ENCODE results near the gene MMP11.

The MMP11 gene

DNA sequence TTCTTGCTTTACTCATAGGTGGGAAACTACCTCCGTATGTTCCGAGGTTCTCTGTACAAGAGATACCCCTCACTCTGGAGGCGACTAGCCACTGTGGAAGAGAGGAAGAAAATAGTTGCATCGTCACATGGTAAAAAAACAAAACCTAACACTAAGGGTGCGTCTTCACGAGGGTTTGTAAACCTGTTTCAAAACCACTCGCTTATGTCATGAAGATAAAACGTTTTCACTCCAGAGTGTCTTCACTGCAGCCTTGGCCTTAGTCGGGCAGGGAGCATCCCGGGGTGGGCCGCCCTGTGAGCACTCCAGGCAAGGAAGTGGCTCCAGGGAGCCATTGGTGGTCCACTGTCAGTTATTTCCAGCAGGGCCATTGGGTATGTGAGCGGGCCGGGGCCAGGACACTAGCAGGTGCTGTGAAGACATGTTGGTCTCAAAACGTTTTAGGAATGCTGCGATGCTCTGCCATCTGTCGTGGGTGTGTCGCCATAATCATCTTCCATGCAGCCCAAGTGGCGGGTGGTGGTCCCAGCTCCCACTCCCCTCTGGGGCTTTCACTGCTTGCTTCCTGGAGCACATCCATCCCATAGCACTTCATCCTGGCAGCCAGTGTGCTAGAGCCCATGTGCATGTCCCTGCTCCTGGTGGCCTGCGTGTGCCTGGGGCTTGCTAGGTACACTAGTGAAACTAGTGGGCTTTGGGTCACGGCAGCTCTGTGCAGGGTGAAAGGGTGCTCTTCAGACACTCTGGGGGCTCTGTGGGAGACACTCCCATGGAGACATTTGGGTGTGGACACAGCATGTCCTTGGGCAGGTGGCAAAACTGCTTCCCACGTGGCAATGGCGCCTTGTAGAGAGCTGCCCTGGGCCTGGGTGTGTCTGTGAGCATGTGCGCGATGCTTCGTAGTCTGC lies 19.3 kb downstream of the MMP11 start:
- TF ChIP-seq ZFX (IDR thresholded peaks at IDR 0.05), result no peak
- TF ChIP-seq, protein P1, sequence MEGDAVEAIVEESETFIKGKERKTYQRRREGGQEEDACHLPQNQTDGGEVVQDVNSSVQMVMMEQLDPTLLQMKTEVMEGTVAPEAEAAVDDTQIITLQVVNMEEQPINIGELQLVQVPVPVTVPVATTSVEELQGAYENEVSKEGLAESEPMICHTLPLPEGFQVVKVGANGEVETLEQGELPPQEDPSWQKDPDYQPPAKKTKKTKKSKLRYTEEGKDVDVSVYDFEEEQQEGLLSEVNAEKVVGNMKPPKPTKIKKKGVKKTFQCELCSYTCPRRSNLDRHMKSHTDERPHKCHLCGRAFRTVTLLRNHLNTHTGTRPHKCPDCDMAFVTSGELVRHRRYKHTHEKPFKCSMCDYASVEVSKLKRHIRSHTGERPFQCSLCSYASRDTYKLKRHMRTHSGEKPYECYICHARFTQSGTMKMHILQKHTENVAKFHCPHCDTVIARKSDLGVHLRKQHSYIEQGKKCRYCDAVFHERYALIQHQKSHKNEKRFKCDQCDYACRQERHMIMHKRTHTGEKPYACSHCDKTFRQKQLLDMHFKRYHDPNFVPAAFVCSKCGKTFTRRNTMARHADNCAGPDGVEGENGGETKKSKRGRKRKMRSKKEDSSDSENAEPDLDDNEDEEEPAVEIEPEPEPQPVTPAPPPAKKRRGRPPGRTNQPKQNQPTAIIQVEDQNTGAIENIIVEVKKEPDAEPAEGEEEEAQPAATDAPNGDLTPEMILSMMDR (conservative IDR thresholded peaks at IDR 0.05), result no peak
- H3K27ac ChIP-seq, result no peak overlapping the region

DNA sequence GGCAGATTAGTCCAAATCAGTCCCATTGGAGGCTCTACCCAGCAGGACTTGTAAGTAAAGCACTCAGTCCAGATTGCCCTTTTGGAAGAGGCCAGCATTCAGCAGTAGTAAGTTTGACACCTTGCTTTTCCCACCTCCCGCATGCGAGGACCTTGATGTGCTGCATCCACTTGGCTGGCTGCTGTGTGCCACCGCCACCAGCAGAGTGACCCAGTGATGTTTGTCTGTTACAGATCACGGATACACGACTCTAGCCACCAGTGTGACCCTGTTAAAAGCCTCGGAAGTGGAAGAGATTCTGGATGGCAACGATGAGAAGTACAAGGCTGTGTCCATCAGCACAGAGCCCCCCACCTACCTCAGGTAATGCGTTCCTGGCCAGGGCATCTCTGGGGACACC lies 20.7 kb downstream of the MMP11 start:
- H3K27ac ChIP-seq, result no peak overlapping the region
- TF ChIP-seq, protein P1 (conservative IDR thresholded peaks at IDR 0.05), result no peak
- TF ChIP-seq ZFX (IDR thresholded peaks at IDR 0.05), result no peak

DNA sequence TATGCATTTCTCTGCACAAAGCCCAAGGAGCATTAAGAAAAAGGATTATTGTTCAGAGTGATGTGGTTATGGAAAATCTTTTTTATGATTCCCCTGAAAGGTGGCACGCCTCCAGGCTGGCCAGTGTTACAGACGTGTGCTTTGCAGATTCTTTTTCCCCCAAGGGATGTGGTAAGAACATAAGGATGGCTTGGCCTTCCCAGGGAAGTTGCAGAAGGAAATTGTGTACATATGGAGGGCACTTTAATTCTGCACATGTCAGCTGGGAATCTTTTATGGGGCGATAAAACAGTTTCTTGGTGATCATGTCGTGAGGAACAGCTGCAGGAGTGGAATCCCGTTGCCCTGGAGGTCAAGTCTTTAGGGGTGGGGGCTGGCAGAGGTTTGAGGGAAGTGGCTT lies 23.8 kb downstream of the MMP11 start:
- no peak for TF ChIP-seq ZFX (IDR thresholded peaks at IDR 0.05)
- TF ChIP-seq, protein P1 (conservative IDR thresholded peaks at IDR 0.05), result no peak
- no peak overlapping the region for H3K27ac ChIP-seq

DNA sequence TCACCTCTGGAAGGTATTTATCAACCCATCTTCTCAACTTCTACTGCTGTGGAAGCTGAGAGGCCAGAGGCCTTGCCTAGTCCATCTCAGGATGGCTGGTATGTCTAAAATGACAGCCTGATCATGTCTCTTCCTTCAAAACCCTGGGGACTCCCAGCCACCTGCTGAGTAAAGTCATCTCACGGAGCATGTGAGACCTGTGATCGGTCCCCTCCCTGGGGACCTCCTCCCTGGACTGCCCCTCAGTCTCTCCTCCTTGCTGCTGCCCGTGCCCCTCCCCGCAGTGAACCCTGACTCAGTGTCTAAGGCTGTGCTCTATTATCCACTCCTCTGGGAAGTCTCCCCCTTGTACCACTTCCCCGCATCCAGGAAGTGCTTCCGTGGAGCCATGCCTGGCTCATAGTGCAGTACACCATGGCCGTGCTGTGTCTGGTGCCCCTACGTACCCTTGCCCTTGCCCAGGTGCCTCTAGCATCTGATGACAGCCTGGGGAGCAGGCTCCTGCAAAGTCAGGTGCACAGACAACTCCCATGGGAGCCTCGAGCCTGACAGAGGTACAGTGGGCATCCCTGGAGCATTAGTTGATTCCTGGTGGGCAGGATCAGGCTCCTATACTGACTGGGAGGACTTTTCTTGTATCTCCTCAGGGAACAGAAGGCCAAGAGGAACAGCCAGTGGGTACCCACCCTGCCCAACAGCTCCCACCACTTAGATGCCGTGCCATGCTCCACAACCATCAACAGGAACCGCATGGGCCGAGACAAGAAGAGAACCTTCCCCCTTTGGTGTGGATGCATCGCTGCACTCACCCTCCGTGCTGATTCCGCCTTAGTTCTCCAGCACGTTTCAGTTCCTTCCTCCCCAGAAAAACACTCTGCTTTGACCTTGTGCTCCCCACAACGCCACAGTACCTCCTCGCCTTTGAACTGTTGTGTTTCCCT lies 27.9 kb downstream of the MMP11 start:
- H3K27ac ChIP-seq, result no peak overlapping the region
- TF ChIP-seq, protein P1 (conservative IDR thresholded peaks at IDR 0.05), result no peak
- TF ChIP-seq ZFX (IDR thresholded peaks at IDR 0.05), result no peak

DNA sequence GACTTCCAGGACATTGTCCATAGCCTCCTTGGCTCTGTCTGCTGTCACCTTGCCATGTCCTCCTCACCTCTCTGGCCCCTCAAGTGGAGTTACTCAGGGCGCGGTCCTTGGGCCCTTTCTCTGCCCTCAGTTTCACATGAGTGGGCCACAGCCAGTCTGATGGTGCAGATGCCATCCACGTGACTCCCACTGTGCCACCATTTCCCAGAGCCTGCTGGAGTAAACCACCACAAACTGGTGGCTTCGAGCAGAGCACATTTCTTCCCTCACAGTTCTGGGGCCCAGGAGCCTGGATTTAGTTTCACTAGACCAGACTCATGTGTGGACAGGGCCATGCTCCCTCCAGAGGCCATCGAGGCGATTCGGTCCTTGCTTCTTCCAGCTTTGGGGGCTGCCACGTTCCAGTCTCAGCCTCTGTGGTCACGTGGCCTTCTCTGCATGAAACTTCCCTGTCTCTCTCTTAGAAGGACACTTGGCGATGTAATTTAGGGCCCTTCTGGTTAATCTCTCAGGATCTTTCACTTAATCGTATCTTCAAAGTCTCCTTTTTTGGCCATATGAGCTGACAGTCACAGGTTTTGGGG lies 28.7 kb downstream of the MMP11 start:
- no peak for TF ChIP-seq ZFX (IDR thresholded peaks at IDR 0.05)
- TF ChIP-seq, protein P1 (conservative IDR thresholded peaks at IDR 0.05), result no peak
- H3K27ac ChIP-seq, result no peak overlapping the region

DNA sequence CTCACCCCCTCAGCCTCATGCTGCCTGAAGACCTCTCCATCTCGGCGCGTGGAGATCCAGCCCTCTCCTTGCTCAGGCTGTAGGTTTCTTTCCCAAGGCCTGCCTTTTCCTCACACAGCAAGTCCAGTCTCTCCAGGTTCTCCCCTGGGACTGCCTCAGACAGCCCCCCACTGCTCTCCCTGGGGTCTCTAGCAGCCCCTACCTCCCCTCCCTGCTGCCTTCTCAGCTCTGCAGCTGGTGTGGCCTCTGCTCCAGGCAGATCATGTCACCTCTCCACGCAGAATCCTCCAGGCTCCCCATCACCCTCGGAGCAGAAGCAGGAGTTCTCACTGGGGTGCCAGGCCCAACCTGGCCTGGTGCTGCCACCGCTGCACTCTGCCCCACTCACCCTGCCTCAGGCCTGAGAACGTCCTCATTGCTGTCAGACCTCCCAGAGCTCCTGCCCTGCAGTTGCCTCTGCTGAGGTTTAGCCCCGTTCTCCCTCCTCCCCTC lies 29.3 kb downstream of the MMP11 start:
- H3K27ac ChIP-seq, result no peak overlapping the region
- TF ChIP-seq, protein P1 (conservative IDR thresholded peaks at IDR 0.05), result no peak
- TF ChIP-seq ZFX (IDR thresholded peaks at IDR 0.05), result no peak

All from C4-2B (cell line).